GM10248 (cell line): ENCODE data around the gene ENTPD7.

Experiments used
- CTCF ChIA-PET: fragments of 300-600 bp; sonication (Branson Sonifier 250); formaldehyde crosslinking; extraction: SDS; loops from one replicate; lab custom pipeline; 2021; ENCODE audit warnings: antibody characterized with exemption; lab: Yijun Ruan, JAX
- POLR2A ChIA-PET: fragments of 350-650 bp; sonication (Branson Sonifier 250); formaldehyde crosslinking; extraction: SDS; loops from one replicate; lab custom pipeline; 2020; ENCODE audit warnings: antibody characterized with exemption; lab: Yijun Ruan, JAX
- DNase-seq: peaks from one replicate; pipeline ENCODE4 v3.0.0; 2012; ENCODE audit errors: extremely low spot score
- TF ChIP-seq, protein P1 (sequence below): IDR thresholded peaks from 2 replicates; pipeline ENCODE4 v1.5.1; 2012; ENCODE audit warnings: mild to moderate bottlenecking, low read depth; ENCODE audit errors: extremely low read depth, missing control alignments, control extremely low read depth

ENTPD7 gene

GRCh38 chr10:99676895-99677294 lies 17.6 kb downstream of the ENTPD7 start:
- ChIA-PET POLR2A (no interaction called here), CTCF (no interaction called here)
- TF ChIP-seq, protein P1, sequence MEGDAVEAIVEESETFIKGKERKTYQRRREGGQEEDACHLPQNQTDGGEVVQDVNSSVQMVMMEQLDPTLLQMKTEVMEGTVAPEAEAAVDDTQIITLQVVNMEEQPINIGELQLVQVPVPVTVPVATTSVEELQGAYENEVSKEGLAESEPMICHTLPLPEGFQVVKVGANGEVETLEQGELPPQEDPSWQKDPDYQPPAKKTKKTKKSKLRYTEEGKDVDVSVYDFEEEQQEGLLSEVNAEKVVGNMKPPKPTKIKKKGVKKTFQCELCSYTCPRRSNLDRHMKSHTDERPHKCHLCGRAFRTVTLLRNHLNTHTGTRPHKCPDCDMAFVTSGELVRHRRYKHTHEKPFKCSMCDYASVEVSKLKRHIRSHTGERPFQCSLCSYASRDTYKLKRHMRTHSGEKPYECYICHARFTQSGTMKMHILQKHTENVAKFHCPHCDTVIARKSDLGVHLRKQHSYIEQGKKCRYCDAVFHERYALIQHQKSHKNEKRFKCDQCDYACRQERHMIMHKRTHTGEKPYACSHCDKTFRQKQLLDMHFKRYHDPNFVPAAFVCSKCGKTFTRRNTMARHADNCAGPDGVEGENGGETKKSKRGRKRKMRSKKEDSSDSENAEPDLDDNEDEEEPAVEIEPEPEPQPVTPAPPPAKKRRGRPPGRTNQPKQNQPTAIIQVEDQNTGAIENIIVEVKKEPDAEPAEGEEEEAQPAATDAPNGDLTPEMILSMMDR, result no peak
- no peak for DNase-seq

DNA sequence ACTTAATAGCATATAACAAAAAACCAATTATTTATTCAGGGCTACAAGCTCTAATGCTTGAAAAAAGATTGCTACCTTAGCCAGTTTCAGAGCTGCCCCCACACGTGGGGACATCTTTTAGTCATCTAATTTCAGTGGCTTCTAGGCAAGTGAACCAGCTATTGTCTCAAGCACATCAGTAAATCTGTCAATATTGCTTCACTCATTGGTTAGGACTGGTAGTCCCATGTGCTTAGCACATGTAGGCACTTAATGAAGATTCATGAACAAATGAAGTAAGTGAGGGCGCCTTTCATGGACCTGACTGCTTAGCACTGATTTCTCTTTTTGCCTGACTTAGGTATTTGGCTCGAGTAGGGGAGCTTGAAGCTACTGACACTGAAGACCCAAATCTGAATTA lies 19.6 kb downstream of the ENTPD7 start:
- ChIA-PET POLR2A (interaction anchor here (0.7 kb wide), 1 partner anchor 20 kb away, joined by 3 read pairs; the partner anchor contains the start of gene ENTPD7), CTCF (interaction anchor here (1.1 to 1.5 kb wide), 2 partner anchors 32 to 48 kb away, joined by 3 to 4 read pairs; no protein-coding TSS in a partner anchor)
- TF ChIP-seq, protein P1, result no peak
- no peak for DNase-seq

- CTCF ChIA-PET, result no interaction called here
- no peak for DNase-seq
Observed at GRCh38 chr10:99681553-99681952, 22.2 kb downstream of the ENTPD7 start.

DNA sequence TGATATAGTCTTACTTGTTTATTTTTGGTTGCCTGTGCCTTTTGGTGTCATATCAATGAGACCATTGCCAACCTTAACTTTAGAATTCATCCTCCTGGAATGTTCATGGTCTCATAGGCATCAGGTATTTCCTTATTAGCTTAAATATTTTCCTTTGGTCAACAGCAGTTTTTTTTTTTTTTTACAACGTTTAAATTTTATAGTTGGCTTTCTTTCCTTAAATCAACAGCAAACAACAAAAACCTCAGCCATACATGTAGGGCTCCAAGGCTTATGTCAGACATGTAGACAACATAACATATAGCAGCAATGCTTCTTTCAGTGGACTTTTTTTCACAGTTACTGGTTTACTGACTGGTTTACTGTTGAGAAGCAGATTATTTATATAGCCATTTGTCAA lies 22.7 kb downstream of the ENTPD7 start:
- CTCF ChIA-PET, result no interaction called here
- TF ChIP-seq, protein P1, result no peak

More at GRCh38 chr10:99681553-99681952, 22.2 kb downstream of the ENTPD7 start:
- POLR2A ChIA-PET, result no interaction called here
- TF ChIP-seq, protein P1, result no peak

DNA sequence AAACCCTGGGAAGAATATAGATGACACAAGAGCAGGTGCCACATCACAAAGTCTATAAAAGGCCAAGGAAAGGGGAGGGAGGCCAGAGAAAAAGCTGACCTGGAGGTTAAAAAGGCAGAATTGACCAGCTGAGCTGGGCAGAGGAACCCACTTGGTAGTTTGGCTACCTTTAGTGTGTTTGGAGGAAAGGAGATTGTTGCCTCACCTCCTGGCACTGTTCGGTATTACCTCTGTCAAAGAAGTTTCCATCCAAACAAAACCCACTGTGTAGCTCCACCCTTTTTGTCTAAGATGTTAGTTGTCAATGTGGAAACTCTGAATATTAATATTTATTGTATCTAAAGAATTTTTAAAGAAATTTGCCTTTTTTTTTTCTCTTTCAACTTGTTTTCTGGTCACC lies 23.4 kb downstream of the ENTPD7 start:
- TF ChIP-seq, protein P1, result no peak
- CTCF ChIA-PET, result no interaction called here
- POLR2A ChIA-PET, result no interaction called here
- DNase-seq, result no peak

More for the DNA sequence above, 22.7 kb downstream of the ENTPD7 start:
- no peak for DNase-seq
- POLR2A ChIA-PET, result no interaction called here

GRCh38 chr10:99685597-99685967 lies 26.3 kb downstream of the ENTPD7 start:
- POLR2A ChIA-PET, result no interaction called here
- TF ChIP-seq, protein P1, result no peak
- peak; percentile 47 for DNase-seq
- CTCF ChIA-PET, result no interaction called here
